Stimulated activated memory B cell treated with anti-CD40 and anti-IgM and Interleukin-4, amounts not matched to agents 10 μg/mL and 1 μg/mL and 100 μg/mL, for 72 hours (primary cell): ENCODE data around the gene TRIM33.
A peak's percentile ranks its signal among the peaks of the same experiment; 100 is the strongest.

ENCODE experiments used
- ATAC-seq: fragments of 150-1000 bp; cut with Tn5 transposase; 2 replicates; pipeline ENCODE4 v1.10.0; 2021
- H3K27ac Mint-ChIP-seq: one replicate; pipeline ENCODE4 v1.8.0; 2022; ENCODE audit warnings: mild to moderate bottlenecking, mixed read lengths
- H3K27me3 Mint-ChIP-seq: one replicate; pipeline ENCODE4 v1.8.0; 2022; ENCODE audit warnings: mixed read lengths
- H3K36me3 Mint-ChIP-seq: one replicate; pipeline ENCODE4 v1.8.0; 2022; ENCODE audit warnings: mixed read lengths
- H3K4me1 Mint-ChIP-seq: one replicate; pipeline ENCODE4 v1.8.0; 2022; ENCODE audit warnings: mixed read lengths
- H3K4me3 Mint-ChIP-seq: one replicate; pipeline ENCODE4 v1.8.0; 2022; ENCODE audit warnings: mild to moderate bottlenecking, moderate library complexity, mixed read lengths
- H3K9me3 Mint-ChIP-seq: one replicate; pipeline ENCODE4 v1.8.0; 2022; ENCODE audit warnings: mixed read lengths

Gene TRIM33

DNA sequence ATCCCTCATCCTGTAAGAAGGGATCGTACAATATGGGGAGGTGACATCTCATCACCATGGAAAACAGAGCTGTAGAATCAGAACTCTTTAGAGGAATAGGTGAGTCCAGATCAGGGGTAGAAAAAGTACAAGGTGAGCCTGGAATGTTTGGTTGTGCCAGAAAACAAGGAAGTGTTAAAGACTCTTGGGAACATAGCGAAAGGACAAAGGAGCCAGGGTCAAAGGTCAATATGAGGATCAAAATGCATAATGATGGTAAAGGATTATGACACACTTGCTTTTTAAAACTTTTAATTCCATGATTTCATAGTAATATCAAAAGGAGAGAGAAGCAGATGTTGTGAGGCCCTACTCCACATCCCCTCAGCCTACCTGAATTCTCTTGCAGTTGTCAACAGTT, 19.2 kb upstream of the TRIM33 start:
- Mint-ChIP-seq H3K27ac (no peak overlapping the region), H3K4me1 (peaks cover 4% of the 10 kb centered on the region), H3K9me3 (no peaks in the 10 kb centered on the region), H3K27me3 (no peaks in the 10 kb centered on the region), H3K4me3 (no peak overlapping the region), H3K36me3 (no peaks in the 10 kb centered on the region)
- no peak for ATAC-seq

GRCh38 chr1:114524944-114525343, 13.9 kb upstream of the TRIM33 start:
- no peak for ATAC-seq
- H3K4me1 Mint-ChIP-seq = no peaks in the 10 kb centered on the region
- no peak overlapping the region for H3K4me3 Mint-ChIP-seq
- H3K27me3 Mint-ChIP-seq = peaks cover 2% of the 10 kb centered on the region
- H3K36me3 Mint-ChIP-seq = no peaks in the 10 kb centered on the region
- no peak overlapping the region for H3K27ac Mint-ChIP-seq
- no peaks in the 10 kb centered on the region for H3K9me3 Mint-ChIP-seq

GRCh38 chr1:114522264-114522575, 11.2 kb upstream of the TRIM33 start:
- peaks cover 9% of the 10 kb centered on the region for H3K27me3 Mint-ChIP-seq
- H3K27ac Mint-ChIP-seq = no peak overlapping the region
- H3K4me1 Mint-ChIP-seq = no peaks in the 10 kb centered on the region

GRCh38 chr1:114521396-114522263, 10.6 kb upstream of the TRIM33 start:
- Mint-ChIP-seq H3K27ac (no peak overlapping the region), H3K4me1 (no peaks in the 10 kb centered on the region), H3K27me3 (peaks cover 9% of the 10 kb centered on the region), H3K9me3 (no peaks in the 10 kb centered on the region), H3K4me3 (no peak overlapping the region), H3K36me3 (no peaks in the 10 kb centered on the region)
- no peak for ATAC-seq

More at GRCh38 chr1:114522264-114522575, 11.2 kb upstream of the TRIM33 start:
- no peak overlapping the region for H3K4me3 Mint-ChIP-seq
- ATAC-seq = no peak
- no peaks in the 10 kb centered on the region for H3K9me3 Mint-ChIP-seq
- H3K36me3 Mint-ChIP-seq = no peaks in the 10 kb centered on the region

GRCh38 chr1:114517348-114517747, 6.3 kb upstream of the TRIM33 start:
- H3K27me3 Mint-ChIP-seq = peaks cover 9% of the 10 kb centered on the region
- no peaks in the 10 kb centered on the region for H3K36me3 Mint-ChIP-seq
- no peaks in the 10 kb centered on the region for H3K9me3 Mint-ChIP-seq
- no peak for ATAC-seq
- no peak overlapping the region for H3K27ac Mint-ChIP-seq
- no peak overlapping the region for H3K4me3 Mint-ChIP-seq
- peaks cover 8% of the 10 kb centered on the region for H3K4me1 Mint-ChIP-seq

- no peaks in the 10 kb centered on the region for H3K27me3 Mint-ChIP-seq
- peak overlapping the region; percentile 99 for H3K4me3 Mint-ChIP-seq
- peaks cover 36% of the 10 kb centered on the region for H3K4me1 Mint-ChIP-seq
- H3K36me3 Mint-ChIP-seq = no peaks in the 10 kb centered on the region
- H3K27ac Mint-ChIP-seq = peak overlapping the region; percentile 100
- H3K9me3 Mint-ChIP-seq = no peaks in the 10 kb centered on the region
- ATAC-seq = no peak
Measured at GRCh38 chr1:114512595-114513280, 1.7 kb upstream of the TRIM33 start.

DNA sequence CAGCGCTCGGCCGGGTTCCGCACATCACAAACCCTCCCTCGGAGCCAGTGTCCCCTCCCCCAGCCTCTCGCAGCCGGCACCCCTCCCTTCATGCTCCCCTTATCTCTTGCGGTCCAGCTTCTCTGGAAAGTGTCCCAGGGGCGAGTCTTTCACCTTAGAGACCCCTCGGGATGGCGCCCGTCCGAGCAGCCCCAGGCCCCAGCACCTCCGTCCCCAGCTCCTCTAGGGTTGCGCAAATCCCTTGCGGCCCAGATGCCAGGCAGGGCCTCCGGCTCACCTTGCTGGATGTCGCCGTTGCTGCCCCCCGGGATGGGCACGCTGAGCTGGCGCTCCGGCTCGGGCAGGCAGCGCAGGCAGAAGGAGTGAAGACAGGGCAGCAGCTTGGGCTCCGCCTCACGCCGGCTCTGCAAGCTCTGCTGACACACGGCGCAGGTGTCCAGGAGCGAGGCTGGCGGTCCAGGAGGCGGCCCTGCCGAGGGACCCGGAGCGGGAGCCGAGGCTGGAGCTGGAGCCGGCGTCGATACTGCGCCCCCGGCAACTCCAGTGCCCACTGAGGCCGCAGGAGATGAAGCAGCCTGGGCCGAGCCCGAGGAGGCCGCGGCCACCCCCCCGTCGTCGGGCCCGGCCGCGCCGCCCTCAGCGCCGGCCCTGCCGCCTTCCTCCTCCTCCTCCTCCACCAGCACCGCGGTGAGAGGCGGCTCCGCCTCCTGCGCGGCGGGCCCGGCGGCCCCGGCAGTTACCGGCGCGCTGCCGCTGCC, 550 bp downstream of the TRIM33 start:
- no peaks in the 10 kb centered on the region for H3K9me3 Mint-ChIP-seq
- peak; percentile 82 for ATAC-seq
- H3K27me3 Mint-ChIP-seq = no peaks in the 10 kb centered on the region
- H3K4me1 Mint-ChIP-seq = peaks cover 49% of the 10 kb centered on the region
- peak overlapping the region; percentile 99 for H3K4me3 Mint-ChIP-seq
- H3K27ac Mint-ChIP-seq = peak overlapping the region; percentile 100
- peaks cover 7% of the 10 kb centered on the region for H3K36me3 Mint-ChIP-seq

GRCh38 chr1:114509596-114510273, 1.3 kb downstream of the TRIM33 start:
- Mint-ChIP-seq H3K27ac (peak overlapping the region; percentile 100), H3K36me3 (peaks cover 7% of the 10 kb centered on the region), H3K27me3 (no peaks in the 10 kb centered on the region), H3K4me3 (peak overlapping the region; percentile 81), H3K9me3 (no peaks in the 10 kb centered on the region), H3K4me1 (peaks cover 56% of the 10 kb centered on the region)
- ATAC-seq = no peak

DNA sequence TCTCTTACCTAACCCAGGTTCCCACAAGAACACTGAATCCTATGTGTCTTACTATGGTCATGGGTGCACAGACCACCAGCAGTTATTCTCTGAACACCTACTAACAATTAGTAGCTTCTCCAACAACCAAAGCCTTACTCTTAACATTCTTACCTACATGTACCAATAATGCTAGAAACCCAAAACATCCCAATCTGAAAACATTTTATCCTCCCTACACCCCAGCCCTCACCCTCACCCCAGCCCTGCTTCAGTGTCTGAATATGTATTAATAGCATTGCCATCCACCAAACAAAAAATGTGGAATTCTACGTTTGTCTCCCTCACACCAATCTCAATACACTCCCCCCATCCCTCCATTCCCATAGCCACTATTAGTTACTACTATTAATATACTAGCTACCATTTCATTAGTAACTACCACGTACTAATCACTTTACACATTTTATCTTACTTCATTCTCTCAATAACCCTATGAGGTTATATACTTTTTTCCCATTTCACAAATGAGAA, 2.6 kb downstream of the TRIM33 start:
- peak overlapping the region; percentile 40 for H3K27ac Mint-ChIP-seq
- H3K4me1 Mint-ChIP-seq = peaks cover 56% of the 10 kb centered on the region
- H3K27me3 Mint-ChIP-seq = no peaks in the 10 kb centered on the region
- H3K9me3 Mint-ChIP-seq = no peaks in the 10 kb centered on the region
- ATAC-seq = no peak
- peak overlapping the region; percentile 81 for H3K4me3 Mint-ChIP-seq
- H3K36me3 Mint-ChIP-seq = peaks cover 7% of the 10 kb centered on the region

DNA sequence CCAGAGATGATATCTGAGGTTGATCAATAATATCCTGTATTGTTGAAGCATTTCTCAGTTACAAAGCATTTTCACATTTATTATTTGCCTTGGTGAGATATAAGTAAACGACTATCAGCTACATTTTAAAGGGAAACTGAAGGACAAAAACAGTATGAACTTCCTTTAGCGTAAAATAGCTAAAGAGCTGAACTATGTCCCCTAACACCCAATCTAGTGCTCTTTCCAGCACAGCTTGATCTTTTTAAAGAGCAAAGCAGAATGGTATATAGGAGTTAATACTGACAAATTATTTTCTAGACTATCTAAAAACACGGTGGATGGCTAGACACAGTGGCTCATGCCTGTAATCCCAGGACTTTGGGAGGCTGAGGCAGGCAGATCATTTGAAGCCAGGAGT, 3.5 kb downstream of the TRIM33 start:
- no peak for ATAC-seq
- H3K36me3 Mint-ChIP-seq = peaks cover 7% of the 10 kb centered on the region
- peak overlapping the region; percentile 40 for H3K27ac Mint-ChIP-seq
- H3K9me3 Mint-ChIP-seq = no peaks in the 10 kb centered on the region
- H3K27me3 Mint-ChIP-seq = no peaks in the 10 kb centered on the region
- peaks cover 49% of the 10 kb centered on the region for H3K4me1 Mint-ChIP-seq
- no peak overlapping the region for H3K4me3 Mint-ChIP-seq

DNA sequence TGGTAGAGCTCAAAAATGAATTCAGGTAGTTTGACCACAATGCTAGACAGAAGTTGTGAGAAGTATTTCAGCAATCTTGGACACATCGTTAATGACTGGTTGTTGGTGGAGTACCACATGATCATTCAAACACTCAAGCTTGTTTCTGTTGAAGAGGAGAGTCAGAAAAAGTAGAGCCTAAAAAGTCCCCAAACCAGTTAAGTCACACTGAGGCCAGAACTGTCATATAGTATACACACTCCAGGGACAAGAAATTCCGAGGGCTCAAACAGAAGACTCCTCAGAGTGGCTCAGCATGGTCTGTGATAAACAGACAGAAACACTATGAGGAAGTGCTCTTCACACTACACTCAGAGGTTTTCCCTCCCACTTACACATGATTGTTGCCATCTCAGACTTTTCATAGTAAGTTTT, 5.8 kb downstream of the TRIM33 start:
- Mint-ChIP-seq H3K4me1 (peaks cover 57% of the 10 kb centered on the region), H3K9me3 (no peaks in the 10 kb centered on the region), H3K36me3 (peaks cover 7% of the 10 kb centered on the region), H3K27ac (no peak overlapping the region), H3K27me3 (no peaks in the 10 kb centered on the region), H3K4me3 (no peak overlapping the region)
- no peak for ATAC-seq

GRCh38 chr1:114503916-114504422, 7.0 kb downstream of the TRIM33 start:
- no peaks in the 10 kb centered on the region for H3K27me3 Mint-ChIP-seq
- H3K36me3 Mint-ChIP-seq = peaks cover 16% of the 10 kb centered on the region
- no peak overlapping the region for H3K4me3 Mint-ChIP-seq
- H3K27ac Mint-ChIP-seq = no peak overlapping the region
- no peaks in the 10 kb centered on the region for H3K9me3 Mint-ChIP-seq
- ATAC-seq = no peak
- H3K4me1 Mint-ChIP-seq = peaks cover 54% of the 10 kb centered on the region

DNA sequence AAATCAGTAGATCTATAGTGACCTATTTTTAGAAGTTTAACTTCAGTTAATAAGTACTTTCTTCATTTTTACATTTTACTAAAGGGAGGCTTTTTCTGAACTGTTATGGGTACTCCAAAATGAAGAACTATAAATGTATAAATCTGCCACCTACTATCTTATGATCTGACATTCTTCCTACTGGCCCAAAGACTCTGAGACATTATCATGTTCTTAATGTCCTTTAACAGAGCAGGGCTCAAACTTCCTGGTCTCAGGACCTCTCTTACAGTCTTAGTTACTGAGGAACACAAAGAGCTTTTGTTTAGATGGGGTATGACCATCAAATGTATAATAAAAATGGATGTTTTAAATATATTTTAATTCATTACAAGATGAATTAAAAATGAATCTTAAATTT, 8.9 kb downstream of the TRIM33 start:
- Mint-ChIP-seq H3K9me3 (no peaks in the 10 kb centered on the region), H3K27ac (no peak overlapping the region), H3K4me3 (no peak overlapping the region), H3K36me3 (peaks cover 22% of the 10 kb centered on the region), H3K4me1 (peaks cover 50% of the 10 kb centered on the region), H3K27me3 (no peaks in the 10 kb centered on the region)
- no peak for ATAC-seq

GRCh38 chr1:114499478-114499877, 11.5 kb downstream of the TRIM33 start:
- Mint-ChIP-seq H3K27me3 (no peaks in the 10 kb centered on the region), H3K4me3 (no peak overlapping the region), H3K27ac (no peak overlapping the region), H3K36me3 (peaks cover 16% of the 10 kb centered on the region), H3K4me1 (peaks cover 36% of the 10 kb centered on the region), H3K9me3 (no peaks in the 10 kb centered on the region)
- no peak for ATAC-seq

- no peak for ATAC-seq
- Mint-ChIP-seq H3K4me3 (no peak overlapping the region), H3K36me3 (peaks cover 37% of the 10 kb centered on the region), H3K4me1 (peaks cover 30% of the 10 kb centered on the region), H3K27ac (no peak overlapping the region), H3K27me3 (no peaks in the 10 kb centered on the region), H3K9me3 (peaks cover 4% of the 10 kb centered on the region)
Measured at GRCh38 chr1:114496089-114496488, 14.9 kb downstream of the TRIM33 start.
